ENCODE measurements around the gene NPC1. TPM values are rescaled to one million over a fixed set of nuclear protein-coding genes. Genes with fewer than 3 reads are reported as not detected.

Gene NPC1
- total RNA-seq, 2 experiments from 2014 or later = 25.9 to 27.9 TPM

DNA sequence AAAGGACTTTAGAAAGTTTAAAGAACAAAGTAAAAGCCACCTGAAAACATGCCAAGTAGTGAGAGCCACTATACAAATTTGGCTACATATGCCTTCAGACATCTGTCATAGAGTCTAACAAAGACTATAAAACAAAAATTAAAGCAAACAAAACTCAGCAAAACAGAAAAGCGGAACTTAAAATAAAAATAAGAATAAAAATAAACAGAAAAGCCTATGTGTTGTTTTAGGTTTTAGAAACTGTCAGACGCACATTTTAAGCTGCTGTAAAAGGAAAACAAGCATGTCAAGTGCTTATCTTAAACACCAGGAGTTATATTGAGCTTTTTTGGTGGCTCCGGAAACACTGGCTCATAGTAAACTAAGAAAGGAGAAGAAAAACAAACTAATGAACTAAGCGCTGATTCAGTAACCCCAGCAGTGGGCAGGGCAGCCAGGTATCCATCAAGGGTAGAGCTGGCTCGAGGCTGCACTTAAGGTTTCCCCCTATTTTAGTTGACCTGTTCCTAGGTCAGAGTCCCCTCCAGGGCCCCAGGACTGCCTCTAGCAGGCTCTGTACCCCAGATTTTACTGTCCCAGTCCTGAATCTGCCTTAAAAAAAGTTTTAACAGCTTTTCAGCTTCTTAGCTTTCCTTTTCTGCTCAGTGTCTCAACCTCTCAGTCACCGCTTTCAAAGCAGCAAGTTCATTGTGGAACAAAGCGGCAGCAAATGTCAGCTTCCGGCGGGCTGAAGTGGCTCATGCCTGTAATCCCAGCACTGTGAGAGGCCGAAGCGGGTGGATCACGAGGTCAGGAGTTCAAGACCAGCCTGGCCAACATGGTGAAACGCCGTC, 98.4 kb downstream of the NPC1 start:
- CTCF ChIA-PET = interaction anchor here (0.8 to 2.4 kb wide), 7 partner anchors 10 to 357 kb away, joined by 3 to 27 read pairs (median 4); no protein-coding TSS in a partner anchor
- peak overlapping the region; percentile 86 for H3K27ac Mint-ChIP-seq
- no peaks in the 10 kb centered on the region for H3K9me3 Mint-ChIP-seq
- H3K36me3 Mint-ChIP-seq (ENCODE audit: low read depth) = peaks cover 2% of the 10 kb centered on the region
- DNase-seq = peak; percentile 84
- H3K27me3 Mint-ChIP-seq (ENCODE audit: low read depth) = no peaks in the 10 kb centered on the region
- peak overlapping the region; percentile 57 for H3K4me3 Mint-ChIP-seq
- intact Hi-C loops (cut with micrococcal nuclease) = loop anchor here (1.0 to 5.0 kb wide), 4 partner anchors 10 to 256 kb away; partner anchors contain the start of genes RIOK3 and RMC1
- peaks cover 19% of the 10 kb centered on the region for H3K4me1 Mint-ChIP-seq (ENCODE audit: low read depth)

DNA sequence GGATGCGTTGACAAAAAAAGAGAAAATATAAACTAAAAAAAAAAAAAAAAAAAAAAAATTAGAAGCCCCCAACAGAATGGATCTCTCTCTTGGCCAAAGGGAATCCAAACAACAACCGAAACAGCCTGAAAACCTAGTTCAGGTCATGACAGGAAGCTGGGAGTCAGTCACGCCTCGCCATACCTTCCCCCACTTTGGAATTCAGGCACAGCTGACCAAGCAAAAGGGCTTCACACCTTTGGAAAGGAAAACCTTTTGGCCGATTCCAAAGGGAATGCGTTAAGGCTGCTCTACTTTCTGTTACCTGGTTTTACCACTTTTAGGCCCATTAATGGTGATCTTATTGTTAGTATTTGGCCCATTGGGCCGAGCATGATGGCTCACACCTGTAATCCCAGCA, 100.9 kb downstream of the NPC1 start:
- no peak for DNase-seq
- CTCF ChIA-PET = interaction anchor here (1.3 to 2.1 kb wide), 2 partner anchors 13 to 31 kb away, joined by 6 to 13 read pairs; no protein-coding TSS in a partner anchor
- intact Hi-C loops (cut with micrococcal nuclease) = loop anchor here (5.0 kb wide), 1 partner anchor 253 kb away; no protein-coding TSS in a partner anchor
- H3K27me3 Mint-ChIP-seq (ENCODE audit: low read depth) = no peaks in the 10 kb centered on the region
- H3K9me3 Mint-ChIP-seq = no peaks in the 10 kb centered on the region
- no peak overlapping the region for H3K27ac Mint-ChIP-seq
- no peak overlapping the region for H3K4me3 Mint-ChIP-seq
- peaks cover 19% of the 10 kb centered on the region for H3K4me1 Mint-ChIP-seq (ENCODE audit: low read depth)
- peaks cover 5% of the 10 kb centered on the region for H3K36me3 Mint-ChIP-seq (ENCODE audit: low read depth)

DNA sequence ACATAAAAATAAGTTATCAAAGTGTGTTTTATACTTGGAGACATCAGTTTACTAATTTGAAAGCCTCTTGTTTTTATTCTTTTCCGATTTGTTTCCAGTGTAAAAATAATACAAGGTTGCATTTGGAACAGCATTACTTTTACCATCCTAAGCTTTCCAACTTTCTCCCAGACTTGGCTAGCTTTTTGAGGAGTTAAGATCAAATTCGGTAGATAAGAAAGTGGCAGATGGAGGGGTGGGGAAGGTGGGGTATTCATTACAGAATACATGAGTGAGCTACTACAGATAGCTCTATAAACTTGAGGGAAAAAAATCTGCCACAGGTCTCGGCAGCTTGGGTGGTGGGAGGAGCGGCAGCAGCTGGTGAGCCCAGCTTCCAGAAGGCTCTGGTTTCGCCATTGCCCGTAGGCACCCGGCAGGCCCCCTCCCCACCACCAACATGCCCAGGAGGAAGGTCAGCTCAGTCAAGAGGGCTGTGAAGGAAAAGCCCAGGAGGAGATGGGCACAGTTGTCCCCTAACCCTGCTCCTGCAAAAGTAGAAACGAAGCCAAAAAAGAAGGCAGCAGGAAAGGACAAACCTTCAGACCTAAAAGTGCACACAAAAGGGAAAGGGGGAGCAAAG, 101.6 kb downstream of the NPC1 start:
- CTCF ChIA-PET = interaction anchor here (0.6 to 2.1 kb wide), 3 partner anchors 14 to 129 kb away, joined by 3 to 13 read pairs (median 6); no protein-coding TSS in a partner anchor
- no peak overlapping the region for H3K4me3 Mint-ChIP-seq
- H3K4me1 Mint-ChIP-seq (ENCODE audit: low read depth) = peaks cover 19% of the 10 kb centered on the region
- no peaks in the 10 kb centered on the region for H3K9me3 Mint-ChIP-seq
- peak overlapping the region; percentile 30 for H3K27ac Mint-ChIP-seq
- H3K27me3 Mint-ChIP-seq (ENCODE audit: low read depth) = no peaks in the 10 kb centered on the region
- intact Hi-C loops (cut with micrococcal nuclease) = loop anchor here (5.0 kb wide), 1 partner anchor 252 kb away; no protein-coding TSS in a partner anchor
- peaks cover 5% of the 10 kb centered on the region for H3K36me3 Mint-ChIP-seq (ENCODE audit: low read depth)
- no peak for DNase-seq

Other genes starting within 250 kb of the NPC1 start
- gene RIOK3, start 133.2 kb downstream of the NPC1 start, total RNA-seq = 10 to 100 TPM; 53.8 to 59.5 TPM
- 10 to 100 TPM; 26.2 to 29.7 TPM for gene RMC1, start 83.0 kb downstream of the NPC1 start, total RNA-seq
- not detected for gene ANKRD29, start 76.4 kb upstream of the NPC1 start, total RNA-seq
- gene LAMA3, start 102.9 kb upstream of the NPC1 start, total RNA-seq = under 1 TPM; 0.05 to 0.10 TPM